Measurements from ENCODE around the gene LAMA2. TPM values are rescaled to one million over a fixed set of nuclear protein-coding genes. Genes with fewer than 3 reads are reported as not detected.

The LAMA2 gene
- total and polyA plus RNA-seq, 2 experiments from 2014 or later = 11.1 to 57.5 TPM

GRCh38 chr6:129243377-129243776 lies 360.4 kb downstream of the LAMA2 start:
- no peak for DNase-seq (ENCODE audit: low spot score)
- H3K4me2 ChIP-seq = no peak overlapping the region
- H3K36me3 ChIP-seq (replicated peaks; ENCODE audit: insufficient read depth, low read depth) = no peaks in the 10 kb centered on the region
- no peak overlapping the region for H2AFZ ChIP-seq
- no peaks in the 10 kb centered on the region for H3K27me3 ChIP-seq
- no peaks in the 10 kb centered on the region for H3K9me2 ChIP-seq (replicated peaks; ENCODE audit: insufficient read depth)
- H3K79me2 ChIP-seq = no peaks in the 10 kb centered on the region
- H3K4me1 ChIP-seq (ENCODE audit: insufficient read depth) = no peaks in the 10 kb centered on the region
- no peak for TF ChIP-seq EZH2 (IDR thresholded peaks at IDR 0.05; ENCODE audit: borderline replicate concordance)
- no peak for TF ChIP-seq EZH2phosphoT487 (IDR thresholded peaks at IDR 0.05; ENCODE audit: low read depth, severe bottlenecking, unreplicated experiment)
- TF ChIP-seq CTCF (IDR thresholded peaks at IDR 0.05; ENCODE audit: poor library complexity) = no peak
- no peaks in the 10 kb centered on the region for H3K9me3 ChIP-seq (ENCODE audit: low read depth)
- no peak overlapping the region for H3K27ac ChIP-seq
- no peaks in the 10 kb centered on the region for H4K20me1 ChIP-seq (ENCODE audit: insufficient read depth, poor library complexity, severe bottlenecking)
- WGBS (ENCODE audit: low lambda C conversion rate, missing lambda C conversion rate) = 55% methylated on average over 2 of the region's 2 CpGs
- H3K4me3 ChIP-seq = no peak overlapping the region

GRCh38 chr6:129248946-129249345 lies 366.0 kb downstream of the LAMA2 start:
- Histone ChIP-seq H3K4me3 (no peak overlapping the region), H3K36me3 (replicated peaks; ENCODE audit: insufficient read depth, low read depth) (no peaks in the 10 kb centered on the region), H3K4me1 (ENCODE audit: insufficient read depth) (no peaks in the 10 kb centered on the region), H3K27ac (no peak overlapping the region), H3K79me2 (no peaks in the 10 kb centered on the region), H3K9me2 (replicated peaks; ENCODE audit: insufficient read depth) (no peaks in the 10 kb centered on the region), H3K9me3 (ENCODE audit: low read depth) (no peaks in the 10 kb centered on the region), H4K20me1 (ENCODE audit: insufficient read depth, poor library complexity, severe bottlenecking) (no peaks in the 10 kb centered on the region), H3K4me2 (no peak overlapping the region), H2AFZ (no peak overlapping the region), H3K27me3 (no peaks in the 10 kb centered on the region)
- 75% methylated on average over 4 of the region's 4 CpGs for WGBS (ENCODE audit: low lambda C conversion rate, missing lambda C conversion rate)
- no peak for DNase-seq (ENCODE audit: low spot score)
- TF ChIP-seq CTCF (IDR thresholded peaks at IDR 0.05; ENCODE audit: poor library complexity) (no peak), EZH2 (IDR thresholded peaks at IDR 0.05; ENCODE audit: borderline replicate concordance) (no peak), EZH2phosphoT487 (IDR thresholded peaks at IDR 0.05; ENCODE audit: low read depth, severe bottlenecking, unreplicated experiment) (no peak)

GRCh38 chr6:129251669-129252376 lies 368.9 kb downstream of the LAMA2 start:
- Histone ChIP-seq H3K9me2 (replicated peaks; ENCODE audit: insufficient read depth) (no peaks in the 10 kb centered on the region), H4K20me1 (ENCODE audit: insufficient read depth, poor library complexity, severe bottlenecking) (no peaks in the 10 kb centered on the region), H3K4me2 (peak overlapping the region; percentile 12), H2AFZ (no peak overlapping the region), H3K4me1 (ENCODE audit: insufficient read depth) (no peaks in the 10 kb centered on the region), H3K27ac (no peak overlapping the region), H3K27me3 (no peaks in the 10 kb centered on the region), H3K36me3 (replicated peaks; ENCODE audit: insufficient read depth, low read depth) (no peaks in the 10 kb centered on the region), H3K9me3 (ENCODE audit: low read depth) (no peaks in the 10 kb centered on the region), H3K79me2 (no peaks in the 10 kb centered on the region), H3K4me3 (no peak overlapping the region)
- TF ChIP-seq CTCF (IDR thresholded peaks at IDR 0.05; ENCODE audit: poor library complexity) (peak; percentile 83), EZH2 (IDR thresholded peaks at IDR 0.05; ENCODE audit: borderline replicate concordance) (no peak), EZH2phosphoT487 (IDR thresholded peaks at IDR 0.05; ENCODE audit: low read depth, severe bottlenecking, unreplicated experiment) (no peak)
- DNase-seq (ENCODE audit: low spot score) = peak; percentile 80
- WGBS (ENCODE audit: low lambda C conversion rate, missing lambda C conversion rate) = 66% methylated on average over 13 of the region's 13 CpGs
